ENCODE data around the gene NRXN3. TPM values are rescaled to one million over a fixed set of nuclear protein-coding genes. Genes with fewer than 3 reads are reported as not detected.

The NRXN3 gene
- polyA plus RNA-seq, 1 of the 3 experiments (the other 2 are of a cell fraction), result 1.6 TPM

DNA sequence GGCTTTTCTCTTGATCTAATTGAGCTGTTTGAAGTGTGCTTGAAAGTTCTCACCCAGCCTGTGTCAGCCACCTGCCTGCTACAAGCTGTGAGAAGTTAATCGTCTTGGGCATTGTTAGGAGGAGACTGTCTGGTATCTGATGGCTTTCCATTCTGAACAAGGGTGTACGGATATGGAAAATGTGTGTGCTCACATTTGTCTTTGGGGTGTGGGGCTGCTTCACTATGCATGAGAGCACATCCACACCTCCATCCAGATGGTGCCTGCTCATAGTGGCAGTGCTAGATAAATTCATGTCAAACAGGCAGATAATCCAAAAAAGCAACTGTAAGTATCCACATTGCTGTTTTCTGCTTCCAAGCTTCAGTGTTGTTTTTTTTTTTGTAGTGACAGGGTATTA lies 1578.9 kb downstream of the NRXN3 start:
- Histone ChIP-seq H3K27ac (ENCODE audit: low read depth in 2 of 2, low read length in 1 of 2) (no peak overlapping the region), H3K36me3 (replicated peaks in 1 of 2; ENCODE audit: control insufficient read depth in 1 of 2, insufficient read depth in 2 of 2, low read length in 1 of 2) (no peaks in the 10 kb centered on the region), H3K4me2 (no peak overlapping the region), H3K9me3 (no peaks in the 10 kb centered on the region), H2AFZ (ENCODE audit: low read depth) (no peak overlapping the region), H3K27me3 (ENCODE audit: insufficient read depth) (no peaks in the 10 kb centered on the region), H3K9me2 (no peaks in the 10 kb centered on the region), H3K9ac (no peak overlapping the region), H3F3A (replicated peaks; ENCODE audit: insufficient read depth) (no peaks in the 10 kb centered on the region), H4K20me1 (ENCODE audit: insufficient read depth) (no peaks in the 10 kb centered on the region), H3K4me1 (ENCODE audit: control insufficient read depth in 1 of 2, insufficient read depth in 2 of 2, low read depth in 1 of 2, low read length in 1 of 2) (no peaks in the 10 kb centered on the region), H3K4me3 (ENCODE audit: low read depth in 2 of 2, low read length in 1 of 2) (no peak overlapping the region), H3K79me2 (ENCODE audit: insufficient read depth) (no peaks in the 10 kb centered on the region)
- ChIA-PET CTCF (no interaction called here), POLR2A (no interaction called here)
- WGBS (ENCODE audit: low lambda C conversion rate), result 38% methylated on average over 2 of the region's 2 CpGs
- TF ChIP-seq RFX5 (IDR thresholded peaks at IDR 0.05; ENCODE audit: low read length) (no peak), EZH2phosphoT487 (IDR thresholded peaks at IDR 0.05; ENCODE audit: borderline replicate concordance, low read depth) (no peak), RXRA (IDR thresholded peaks at IDR 0.05; ENCODE audit: borderline replicate concordance, low read depth) (no peak), FOSL2 (IDR thresholded peaks at IDR 0.05; ENCODE audit: borderline replicate concordance, low read depth) (no peak), GATA2 (CRISPR knock-in tag; IDR thresholded peaks at IDR 0.05) (no peak), GABPA (IDR thresholded peaks at IDR 0.05; ENCODE audit: low read depth) (no peak), USF1 (IDR thresholded peaks at IDR 0.05; ENCODE audit: borderline replicate concordance, low read depth) (no peak), USF2 (IDR thresholded peaks at IDR 0.05; ENCODE audit: borderline replicate concordance, low read depth, low read length) (no peak), TAF1 (IDR thresholded peaks at IDR 0.05; ENCODE audit: borderline replicate concordance, low read depth, low read length) (no peak), RAD21 (IDR thresholded peaks at IDR 0.05; ENCODE audit: low read length) (no peak), MEF2A (IDR thresholded peaks at IDR 0.05; ENCODE audit: borderline replicate concordance, low read depth) (no peak)
- TF ChIP-seq, protein P1, sequence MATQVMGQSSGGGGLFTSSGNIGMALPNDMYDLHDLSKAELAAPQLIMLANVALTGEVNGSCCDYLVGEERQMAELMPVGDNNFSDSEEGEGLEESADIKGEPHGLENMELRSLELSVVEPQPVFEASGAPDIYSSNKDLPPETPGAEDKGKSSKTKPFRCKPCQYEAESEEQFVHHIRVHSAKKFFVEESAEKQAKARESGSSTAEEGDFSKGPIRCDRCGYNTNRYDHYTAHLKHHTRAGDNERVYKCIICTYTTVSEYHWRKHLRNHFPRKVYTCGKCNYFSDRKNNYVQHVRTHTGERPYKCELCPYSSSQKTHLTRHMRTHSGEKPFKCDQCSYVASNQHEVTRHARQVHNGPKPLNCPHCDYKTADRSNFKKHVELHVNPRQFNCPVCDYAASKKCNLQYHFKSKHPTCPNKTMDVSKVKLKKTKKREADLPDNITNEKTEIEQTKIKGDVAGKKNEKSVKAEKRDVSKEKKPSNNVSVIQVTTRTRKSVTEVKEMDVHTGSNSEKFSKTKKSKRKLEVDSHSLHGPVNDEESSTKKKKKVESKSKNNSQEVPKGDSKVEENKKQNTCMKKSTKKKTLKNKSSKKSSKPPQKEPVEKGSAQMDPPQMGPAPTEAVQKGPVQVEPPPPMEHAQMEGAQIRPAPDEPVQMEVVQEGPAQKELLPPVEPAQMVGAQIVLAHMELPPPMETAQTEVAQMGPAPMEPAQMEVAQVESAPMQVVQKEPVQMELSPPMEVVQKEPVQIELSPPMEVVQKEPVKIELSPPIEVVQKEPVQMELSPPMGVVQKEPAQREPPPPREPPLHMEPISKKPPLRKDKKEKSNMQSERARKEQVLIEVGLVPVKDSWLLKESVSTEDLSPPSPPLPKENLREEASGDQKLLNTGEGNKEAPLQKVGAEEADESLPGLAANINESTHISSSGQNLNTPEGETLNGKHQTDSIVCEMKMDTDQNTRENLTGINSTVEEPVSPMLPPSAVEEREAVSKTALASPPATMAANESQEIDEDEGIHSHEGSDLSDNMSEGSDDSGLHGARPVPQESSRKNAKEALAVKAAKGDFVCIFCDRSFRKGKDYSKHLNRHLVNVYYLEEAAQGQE (IDR thresholded peaks at IDR 0.05; ENCODE audit: low read depth, low read length), result no peak
- TF ChIP-seq, protein P2, sequence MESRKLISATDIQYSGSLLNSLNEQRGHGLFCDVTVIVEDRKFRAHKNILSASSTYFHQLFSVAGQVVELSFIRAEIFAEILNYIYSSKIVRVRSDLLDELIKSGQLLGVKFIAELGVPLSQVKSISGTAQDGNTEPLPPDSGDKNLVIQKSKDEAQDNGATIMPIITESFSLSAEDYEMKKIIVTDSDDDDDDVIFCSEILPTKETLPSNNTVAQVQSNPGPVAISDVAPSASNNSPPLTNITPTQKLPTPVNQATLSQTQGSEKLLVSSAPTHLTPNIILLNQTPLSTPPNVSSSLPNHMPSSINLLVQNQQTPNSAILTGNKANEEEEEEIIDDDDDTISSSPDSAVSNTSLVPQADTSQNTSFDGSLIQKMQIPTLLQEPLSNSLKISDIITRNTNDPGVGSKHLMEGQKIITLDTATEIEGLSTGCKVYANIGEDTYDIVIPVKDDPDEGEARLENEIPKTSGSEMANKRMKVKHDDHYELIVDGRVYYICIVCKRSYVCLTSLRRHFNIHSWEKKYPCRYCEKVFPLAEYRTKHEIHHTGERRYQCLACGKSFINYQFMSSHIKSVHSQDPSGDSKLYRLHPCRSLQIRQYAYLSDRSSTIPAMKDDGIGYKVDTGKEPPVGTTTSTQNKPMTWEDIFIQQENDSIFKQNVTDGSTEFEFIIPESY (IDR thresholded peaks at IDR 0.05; ENCODE audit: borderline replicate concordance, low read depth), result no peak
- DNase-seq, result no peak

Data from SK-N-SH (cell line).